Measurements from ENCODE around the gene UBE2Q2. TPM values are rescaled to one million over a fixed set of nuclear protein-coding genes. Genes with fewer than 3 reads are reported as not detected.
"Not testable (repeated sequence)": the region's sequence is repeated elsewhere in the genome, so short reads cannot be mapped to it uniquely, and the experiment has no call there.

UBE2Q2 gene
- polyA plus RNA-seq, 4 donors, result 42.9 to 58.0 (median 51.5) TPM

GRCh38 chr15:75823860-75824613 is 19.2 kb upstream of the UBE2Q2 start:
- DNase-seq (ENCODE audit: low read depth in 4 of 4, low spot score in 2 of 4), result no peak

GRCh38 chr15:75827691-75828090 is 15.6 kb upstream of the UBE2Q2 start:
- no peak for DNase-seq (ENCODE audit: low read depth in 4 of 4, low spot score in 2 of 4)

- no peak for DNase-seq (ENCODE audit: low read depth in 4 of 4, low spot score in 2 of 4)
Measured at GRCh38 chr15:75828429-75828828, 14.8 kb upstream of the UBE2Q2 start.

- DNase-seq (ENCODE audit: low read depth in 4 of 4, low spot score in 2 of 4), result no peak
Measured at GRCh38 chr15:75830910-75831805, 12.1 kb upstream of the UBE2Q2 start.

GRCh38 chr15:75831806-75832102 is 11.5 kb upstream of the UBE2Q2 start:
- no peak for DNase-seq (ENCODE audit: low read depth in 4 of 4, low spot score in 2 of 4)

GRCh38 chr15:75832114-75832513 is 11.1 kb upstream of the UBE2Q2 start:
- DNase-seq (ENCODE audit: low read depth in 4 of 4, low spot score in 2 of 4), result no peak

GRCh38 chr15:75834021-75834420 is 9.2 kb upstream of the UBE2Q2 start:
- peak in 2 of 4 donors; percentile 26 to 28 for DNase-seq (ENCODE audit: low read depth in 4 of 4, low spot score in 2 of 4)

- DNase-seq (ENCODE audit: low read depth in 4 of 4, low spot score in 2 of 4), result no peak
Measured at GRCh38 chr15:75835990-75836958, 7.0 kb upstream of the UBE2Q2 start.

GRCh38 chr15:75836959-75837334 is 6.3 kb upstream of the UBE2Q2 start:
- no peak for DNase-seq (ENCODE audit: low read depth in 4 of 4, low spot score in 2 of 4)

- no peak for DNase-seq (ENCODE audit: low read depth in 4 of 4, low spot score in 2 of 4)
Measured at GRCh38 chr15:75840659-75841058, 2.6 kb upstream of the UBE2Q2 start.

GRCh38 chr15:75841626-75842025 is 1.6 kb upstream of the UBE2Q2 start:
- DNase-seq (ENCODE audit: low read depth in 4 of 4, low spot score in 2 of 4), result no peak

- DNase-seq (ENCODE audit: low read depth in 4 of 4, low spot score in 2 of 4), result peak; percentile 39 to 45 (median 40)
Measured at GRCh38 chr15:75843678-75844581, 683 bp downstream of the UBE2Q2 start.

- no peak for DNase-seq (ENCODE audit: low read depth in 4 of 4, low spot score in 2 of 4)
Measured at GRCh38 chr15:75844629-75845335, 1.5 kb downstream of the UBE2Q2 start.

GRCh38 chr15:75849167-75849566 is 5.9 kb downstream of the UBE2Q2 start:
- DNase-seq (ENCODE audit: low read depth in 4 of 4, low spot score in 2 of 4), result no peak

- DNase-seq (ENCODE audit: low read depth in 4 of 4, low spot score in 2 of 4), result no peak
Measured at GRCh38 chr15:75850708-75851107, 7.5 kb downstream of the UBE2Q2 start.

GRCh38 chr15:75851566-75851965 is 8.3 kb downstream of the UBE2Q2 start:
- not testable (repeated sequence) for DNase-seq (ENCODE audit: low read depth in 4 of 4, low spot score in 2 of 4)

GRCh38 chr15:75857886-75858285 is 14.6 kb downstream of the UBE2Q2 start:
- no peak for DNase-seq (ENCODE audit: low read depth in 4 of 4, low spot score in 2 of 4)

- DNase-seq (ENCODE audit: low read depth in 4 of 4, low spot score in 2 of 4), result no peak
Measured at GRCh38 chr15:75861750-75862402, 18.6 kb downstream of the UBE2Q2 start.

GRCh38 chr15:75862796-75863195 is 19.5 kb downstream of the UBE2Q2 start:
- DNase-seq (ENCODE audit: low read depth in 4 of 4, low spot score in 2 of 4), result no peak

Measured in left renal cortex interstitium (tissue), 4 donors.